Calu3 (cell line): ENCODE results near the gene XPR1. TPM values are rescaled to one million over a fixed set of nuclear protein-coding genes. Genes with fewer than 3 reads are reported as not detected.

Source experiments
- BruUV-seq: library from RNA; stranded (reverse); fragments of 400-500 nt; replicated peaks from 2 replicates; lab custom pipeline; 2021; lab: Mats Ljungman, UMichigan
- CTCF ChIA-PET: fragments of 300-600 bp; sonication (Branson Sonifier 250); formaldehyde crosslinking; loops from one replicate; lab custom pipeline; 2022; ENCODE audit warnings: antibody characterized with exemption; lab: Charles Lee
- DNase-seq: peaks from one replicate; pipeline ENCODE4 v3.0.0; 2022
- H3K27ac Mint-ChIP-seq: one replicate; pipeline ENCODE4 v1.8.0; 2022; ENCODE audit warnings: mixed read lengths; ENCODE audit not compliant: unreplicated experiment
- H3K27me3 Mint-ChIP-seq: one replicate; pipeline ENCODE4 v1.8.0; 2022; ENCODE audit warnings: mixed read lengths; ENCODE audit not compliant: unreplicated experiment
- H3K36me3 Mint-ChIP-seq: one replicate; pipeline ENCODE4 v1.8.0; 2022; ENCODE audit warnings: mild to moderate bottlenecking, moderate library complexity, mixed read lengths; ENCODE audit not compliant: insufficient read depth, unreplicated experiment
- H3K4me1 Mint-ChIP-seq: one replicate; pipeline ENCODE4 v1.8.0; 2022; ENCODE audit warnings: mild to moderate bottlenecking, low read depth, mixed read lengths; ENCODE audit not compliant: unreplicated experiment
- H3K4me3 Mint-ChIP-seq: one replicate; pipeline ENCODE4 v1.8.0; 2022; ENCODE audit warnings: mild to moderate bottlenecking, low read depth, moderate library complexity, mixed read lengths; ENCODE audit not compliant: unreplicated experiment
- H3K9me3 Mint-ChIP-seq: one replicate; pipeline ENCODE4 v1.8.0; 2022; ENCODE audit warnings: low read depth, mixed read lengths; ENCODE audit not compliant: unreplicated experiment
- intact Hi-C: fragments of 100-400 bp; cut with micrococcal nuclease; formaldehyde crosslinking; loops from one replicate; pipeline ENCODE4 v1.10.0; 2022; ENCODE audit not compliant: unreplicated experiment
- total RNA-seq: library from RNA; stranded (reverse); gene quantifications from 2 replicates; pipeline ENCODE4 v1.2.3, GENCODE V29; 2022
- TF ChIP-seq, protein P1 (sequence below): fragments of 200-600 bp; IDR thresholded peaks from one replicate; pipeline ENCODE4 v1.8.0; 2022; ENCODE audit warnings: antibody characterized with exemption; ENCODE audit not compliant: unreplicated experiment

XPR1 gene
- total RNA-seq, 1 experiment from 2014 or later: 44.5 TPM

DNA sequence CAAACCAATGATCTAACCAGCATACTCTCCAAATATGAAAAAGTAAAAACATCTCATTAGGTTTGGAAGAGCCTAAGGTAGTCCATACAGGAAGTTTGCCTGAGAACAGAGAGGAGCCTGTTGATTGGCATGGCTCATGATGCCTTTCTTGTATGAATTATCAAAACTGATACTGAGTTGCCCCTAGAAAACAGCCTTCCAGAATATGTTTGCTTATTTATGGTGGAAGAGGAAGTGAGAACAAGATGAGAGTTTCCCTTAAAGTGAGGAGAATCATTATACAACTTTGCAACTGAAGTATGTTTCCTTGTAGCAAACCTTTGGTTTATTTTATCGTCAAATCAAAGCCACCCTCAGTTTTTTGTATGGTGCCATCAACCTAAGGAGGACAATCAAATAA, 257.0 kb downstream of the XPR1 start:
- CTCF ChIA-PET: no interaction called here
- no peaks in the 10 kb centered on the region for H3K27me3 Mint-ChIP-seq
- TF ChIP-seq, protein P1, sequence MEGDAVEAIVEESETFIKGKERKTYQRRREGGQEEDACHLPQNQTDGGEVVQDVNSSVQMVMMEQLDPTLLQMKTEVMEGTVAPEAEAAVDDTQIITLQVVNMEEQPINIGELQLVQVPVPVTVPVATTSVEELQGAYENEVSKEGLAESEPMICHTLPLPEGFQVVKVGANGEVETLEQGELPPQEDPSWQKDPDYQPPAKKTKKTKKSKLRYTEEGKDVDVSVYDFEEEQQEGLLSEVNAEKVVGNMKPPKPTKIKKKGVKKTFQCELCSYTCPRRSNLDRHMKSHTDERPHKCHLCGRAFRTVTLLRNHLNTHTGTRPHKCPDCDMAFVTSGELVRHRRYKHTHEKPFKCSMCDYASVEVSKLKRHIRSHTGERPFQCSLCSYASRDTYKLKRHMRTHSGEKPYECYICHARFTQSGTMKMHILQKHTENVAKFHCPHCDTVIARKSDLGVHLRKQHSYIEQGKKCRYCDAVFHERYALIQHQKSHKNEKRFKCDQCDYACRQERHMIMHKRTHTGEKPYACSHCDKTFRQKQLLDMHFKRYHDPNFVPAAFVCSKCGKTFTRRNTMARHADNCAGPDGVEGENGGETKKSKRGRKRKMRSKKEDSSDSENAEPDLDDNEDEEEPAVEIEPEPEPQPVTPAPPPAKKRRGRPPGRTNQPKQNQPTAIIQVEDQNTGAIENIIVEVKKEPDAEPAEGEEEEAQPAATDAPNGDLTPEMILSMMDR: no peak

DNA sequence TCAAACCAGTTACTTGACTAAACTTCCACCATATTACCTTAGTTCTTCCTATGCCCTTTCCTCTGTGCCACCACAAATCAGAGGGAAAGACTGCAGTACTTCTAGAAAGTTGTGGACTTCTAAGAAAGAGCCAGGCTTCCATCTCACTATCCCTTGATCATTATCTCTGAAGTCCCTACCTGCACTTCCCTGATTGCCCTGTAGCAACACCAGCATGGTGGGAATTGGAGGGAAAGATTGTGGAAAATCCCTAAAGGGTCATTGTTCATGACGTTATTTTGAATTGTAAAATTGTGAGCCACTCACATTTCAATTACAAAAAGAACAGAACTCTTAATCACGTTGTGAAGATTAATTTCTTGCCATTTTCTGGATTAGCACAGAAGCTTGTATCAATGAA, 257.5 kb downstream of the XPR1 start:
- Mint-ChIP-seq H3K4me3 (no peak overlapping the region), H3K27me3 (no peaks in the 10 kb centered on the region), H3K36me3 (no peaks in the 10 kb centered on the region), H3K4me1 (no peaks in the 10 kb centered on the region), H3K9me3 (no peaks in the 10 kb centered on the region), H3K27ac (no peak overlapping the region)
- CTCF ChIA-PET: no interaction called here
- DNase-seq: no peak
- TF ChIP-seq, protein P1: no peak
- BruUV-seq: no TSS peak
- intact Hi-C loops: no loop called here

More for the DNA sequence above, 257.0 kb downstream of the XPR1 start:
- Mint-ChIP-seq H3K9me3 (no peaks in the 10 kb centered on the region), H3K36me3 (no peaks in the 10 kb centered on the region), H3K27ac (no peak overlapping the region), H3K4me1 (no peaks in the 10 kb centered on the region), H3K4me3 (no peak overlapping the region)
- DNase-seq: no peak
- intact Hi-C loops: no loop called here
- BruUV-seq: no TSS peak

DNA sequence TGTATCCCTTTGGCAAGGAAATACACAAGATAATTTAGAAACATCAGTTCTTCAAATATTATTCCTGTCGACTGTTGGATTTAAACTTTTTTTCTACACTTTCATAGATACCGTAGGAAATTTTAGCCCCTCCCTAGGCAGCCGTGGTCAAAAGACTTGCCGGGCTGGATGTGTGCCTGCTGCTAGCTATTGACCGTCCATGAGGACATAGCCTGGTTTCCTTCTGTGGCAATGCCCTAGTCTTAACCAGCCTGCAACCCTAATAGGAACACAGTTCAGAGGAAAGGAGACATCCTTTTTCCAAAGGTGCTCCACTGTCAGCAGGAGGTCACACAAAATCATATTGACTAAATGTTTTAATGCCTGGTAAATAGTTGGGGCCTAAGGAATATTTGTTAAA, 260.4 kb downstream of the XPR1 start:
- TF ChIP-seq, protein P1: no peak
- H3K4me3 Mint-ChIP-seq: no peak overlapping the region
- H3K4me1 Mint-ChIP-seq: no peaks in the 10 kb centered on the region
- CTCF ChIA-PET: no interaction called here
- H3K36me3 Mint-ChIP-seq: no peaks in the 10 kb centered on the region
- intact Hi-C loops: no loop called here
- no peaks in the 10 kb centered on the region for H3K27me3 Mint-ChIP-seq
- no TSS peak for BruUV-seq
- no peak for DNase-seq
- no peaks in the 10 kb centered on the region for H3K9me3 Mint-ChIP-seq
- no peak overlapping the region for H3K27ac Mint-ChIP-seq

DNA sequence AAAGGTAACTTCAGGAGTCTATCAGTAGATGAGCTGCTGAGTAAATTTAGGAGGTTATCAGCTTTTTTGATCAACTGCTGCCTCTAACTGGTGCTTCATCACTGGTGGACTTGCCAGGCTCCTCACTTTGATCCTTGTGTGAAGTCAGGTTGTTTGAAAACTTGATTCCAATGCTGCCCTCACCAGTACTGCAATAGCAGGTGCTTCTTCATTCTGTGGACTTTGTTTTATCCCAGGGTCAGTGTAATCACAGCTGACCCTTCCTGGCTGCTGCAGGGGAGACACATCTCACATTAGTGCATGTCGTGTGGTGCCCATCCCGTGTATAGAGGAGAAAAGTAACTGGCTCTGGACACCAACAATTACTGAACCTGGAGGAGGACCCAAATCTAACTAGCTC, 260.9 kb downstream of the XPR1 start:
- BruUV-seq: no TSS peak
- Mint-ChIP-seq H3K27ac (no peak overlapping the region), H3K36me3 (no peaks in the 10 kb centered on the region), H3K4me3 (no peak overlapping the region), H3K27me3 (no peaks in the 10 kb centered on the region), H3K9me3 (no peaks in the 10 kb centered on the region), H3K4me1 (no peaks in the 10 kb centered on the region)
- CTCF ChIA-PET: no interaction called here
- TF ChIP-seq, protein P1: no peak
- intact Hi-C loops: no loop called here
- DNase-seq: no peak
